ENCODE measurements around the gene P4HA1.
A peak's percentile ranks its signal among the peaks of the same experiment; 100 is the strongest.

Gene P4HA1

GRCh38 chr10:73106301-73106700 lies 9.6 kb upstream of the P4HA1 start:
- no peak for TF ChIP-seq GATA2 (IDR thresholded peaks at IDR 0.05; ENCODE audit: low read depth, low read length)
- no peak for TF ChIP-seq GATA3 (IDR thresholded peaks at IDR 0.05; ENCODE audit: low read depth, low read length)

DNA sequence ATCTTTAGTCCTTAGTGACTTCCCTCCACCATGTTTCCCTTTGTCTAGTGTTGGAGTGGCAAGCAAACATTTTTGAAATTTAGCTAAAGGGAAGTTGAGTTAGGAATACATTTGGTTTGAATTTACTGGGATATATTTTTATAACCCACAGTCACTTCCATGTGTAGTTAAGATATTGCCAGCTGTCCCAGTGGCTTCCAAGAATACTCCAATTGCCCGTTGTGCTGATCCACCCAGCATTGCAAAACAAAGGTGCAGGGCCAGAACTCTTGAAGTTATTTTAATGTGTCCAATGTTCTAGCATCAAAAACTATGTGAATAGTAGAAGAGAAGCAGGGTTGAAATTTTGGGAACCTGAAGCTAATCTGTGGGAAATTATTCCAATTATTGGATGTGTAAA lies 2.5 kb upstream of the P4HA1 start:
- TF ChIP-seq GATA2 (IDR thresholded peaks at IDR 0.05; ENCODE audit: low read depth, low read length) (no peak), GATA3 (IDR thresholded peaks at IDR 0.05; ENCODE audit: low read depth, low read length) (no peak)

DNA sequence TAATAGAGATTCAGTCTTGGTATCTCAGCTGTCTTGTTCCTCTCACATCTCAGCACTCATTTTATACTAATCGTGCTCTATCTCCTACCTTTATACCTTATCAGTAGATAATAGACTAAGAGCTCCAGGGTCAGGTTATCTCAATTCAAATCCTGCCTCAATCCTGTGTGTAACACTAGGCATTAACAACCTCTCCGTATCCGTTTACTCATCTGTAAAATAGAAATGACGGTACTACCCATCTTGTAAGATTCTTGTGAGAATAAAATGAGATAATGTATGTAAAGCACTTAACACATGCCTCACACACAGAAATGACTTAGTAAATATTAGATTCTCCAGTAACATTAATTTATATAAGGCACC lies 622 bp upstream of the P4HA1 start:
- TF ChIP-seq GATA2 (IDR thresholded peaks at IDR 0.05; ENCODE audit: low read depth, low read length) (no peak), GATA3 (IDR thresholded peaks at IDR 0.05; ENCODE audit: low read depth, low read length) (0 out of 2 replicates have a peak, but pooled peaks have one; percentile 14)

- TF ChIP-seq GATA2 (IDR thresholded peaks at IDR 0.05; ENCODE audit: low read depth, low read length), result no peak
- no peak for TF ChIP-seq GATA3 (IDR thresholded peaks at IDR 0.05; ENCODE audit: low read depth, low read length)
These were observed 621 bp downstream of the P4HA1 start for GRCh38 chr10:73096041-73096448.

- TF ChIP-seq GATA3 (IDR thresholded peaks at IDR 0.05; ENCODE audit: low read depth, low read length) (no peak), GATA2 (IDR thresholded peaks at IDR 0.05; ENCODE audit: low read depth, low read length) (no peak)
These were observed 1.1 kb downstream of the P4HA1 start for GRCh38 chr10:73095481-73096021.

DNA sequence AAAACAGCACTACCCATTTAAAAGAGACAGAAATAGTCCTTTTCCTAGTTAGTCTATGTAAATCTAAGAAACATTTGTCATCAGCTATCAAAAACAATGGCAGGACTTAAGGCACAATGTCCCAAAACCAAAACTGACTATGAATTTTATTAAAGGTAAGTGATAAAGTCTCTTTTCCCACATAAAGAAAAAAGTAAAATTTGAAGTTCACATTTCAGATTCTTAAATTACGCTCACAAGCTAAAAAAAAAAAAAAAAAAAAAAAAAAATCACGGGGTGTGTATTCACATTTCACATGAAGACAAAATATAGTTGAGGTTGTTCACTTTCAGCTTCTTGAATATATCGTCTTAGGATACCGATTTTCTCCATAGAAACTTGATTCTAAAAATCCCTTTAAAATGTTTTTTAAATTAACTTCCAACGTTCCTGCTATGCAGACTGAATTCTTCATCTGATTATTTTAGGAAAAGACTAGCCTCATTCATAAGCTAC lies 1.6 kb downstream of the P4HA1 start:
- no peak for TF ChIP-seq GATA2 (IDR thresholded peaks at IDR 0.05; ENCODE audit: low read depth, low read length)

DNA sequence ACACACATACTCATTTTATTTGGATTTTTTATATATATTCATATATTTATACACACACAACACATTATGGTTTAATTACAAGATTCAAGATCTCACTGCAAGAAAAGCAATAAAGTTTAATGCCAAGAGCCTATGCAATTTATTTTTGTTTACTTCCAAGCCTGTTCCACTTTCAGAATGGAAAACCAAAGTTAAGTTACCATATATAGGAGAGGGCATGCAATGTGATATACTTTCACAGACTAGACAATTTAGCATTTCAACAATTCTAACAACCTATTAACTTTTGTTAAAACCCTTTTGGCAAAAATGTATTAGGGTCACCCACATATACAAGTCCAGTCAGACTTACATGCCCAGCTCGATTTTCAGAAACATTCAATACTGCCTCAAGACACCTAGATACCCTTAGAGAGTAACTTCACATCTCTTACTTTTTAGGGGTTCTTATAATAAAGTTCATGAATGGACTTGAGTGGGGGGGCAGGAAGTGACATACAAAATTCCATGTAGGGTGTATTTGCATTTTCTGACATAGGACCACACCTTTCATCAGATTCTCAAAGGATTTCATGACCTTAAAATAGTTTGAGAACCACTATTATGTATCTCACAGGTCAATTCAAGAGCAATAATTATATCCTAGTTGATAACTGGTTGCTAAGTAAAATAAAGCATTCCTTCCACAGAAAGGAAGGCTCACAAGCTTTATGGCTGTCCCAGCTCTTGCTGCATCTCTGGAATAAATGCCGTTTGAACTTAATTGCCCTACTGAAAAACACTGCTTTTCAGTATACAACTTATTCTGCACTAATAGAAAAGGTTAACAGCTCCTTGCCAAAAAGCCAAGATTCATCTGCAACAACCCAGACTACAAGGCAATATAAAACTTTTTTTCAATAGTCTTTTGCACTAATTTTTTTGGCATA lies 2.5 kb downstream of the P4HA1 start:
- TF ChIP-seq GATA3 (IDR thresholded peaks at IDR 0.05; ENCODE audit: low read depth, low read length) (no peak), GATA2 (IDR thresholded peaks at IDR 0.05; ENCODE audit: low read depth, low read length) (no peak)

GRCh38 chr10:73092830-73093229 lies 3.8 kb downstream of the P4HA1 start:
- no peak for TF ChIP-seq GATA2 (IDR thresholded peaks at IDR 0.05; ENCODE audit: low read depth, low read length)
- no peak for TF ChIP-seq GATA3 (IDR thresholded peaks at IDR 0.05; ENCODE audit: low read depth, low read length)

GRCh38 chr10:73088304-73088703 lies 8.4 kb downstream of the P4HA1 start:
- TF ChIP-seq GATA3 (IDR thresholded peaks at IDR 0.05; ENCODE audit: low read depth, low read length), result no peak
- no peak for TF ChIP-seq GATA2 (IDR thresholded peaks at IDR 0.05; ENCODE audit: low read depth, low read length)

- TF ChIP-seq GATA3 (IDR thresholded peaks at IDR 0.05; ENCODE audit: low read depth, low read length) (no peak), GATA2 (IDR thresholded peaks at IDR 0.05; ENCODE audit: low read depth, low read length) (no peak)
These were observed 9.8 kb downstream of the P4HA1 start for GRCh38 chr10:73086816-73087215.

- TF ChIP-seq GATA3 (IDR thresholded peaks at IDR 0.05; ENCODE audit: low read depth, low read length) (no peak), GATA2 (IDR thresholded peaks at IDR 0.05; ENCODE audit: low read depth, low read length) (no peak)
These were observed 12.5 kb downstream of the P4HA1 start for GRCh38 chr10:73084209-73084608.

GRCh38 chr10:73083221-73083620 lies 13.4 kb downstream of the P4HA1 start:
- TF ChIP-seq GATA3 (IDR thresholded peaks at IDR 0.05; ENCODE audit: low read depth, low read length) (no peak), GATA2 (IDR thresholded peaks at IDR 0.05; ENCODE audit: low read depth, low read length) (no peak)

- no peak for TF ChIP-seq GATA3 (IDR thresholded peaks at IDR 0.05; ENCODE audit: low read depth, low read length)
- TF ChIP-seq GATA2 (IDR thresholded peaks at IDR 0.05; ENCODE audit: low read depth, low read length), result no peak
These were observed 16.7 kb downstream of the P4HA1 start for GRCh38 chr10:73079779-73080541.
